ENCODE data around the gene POLD1.

DNA sequence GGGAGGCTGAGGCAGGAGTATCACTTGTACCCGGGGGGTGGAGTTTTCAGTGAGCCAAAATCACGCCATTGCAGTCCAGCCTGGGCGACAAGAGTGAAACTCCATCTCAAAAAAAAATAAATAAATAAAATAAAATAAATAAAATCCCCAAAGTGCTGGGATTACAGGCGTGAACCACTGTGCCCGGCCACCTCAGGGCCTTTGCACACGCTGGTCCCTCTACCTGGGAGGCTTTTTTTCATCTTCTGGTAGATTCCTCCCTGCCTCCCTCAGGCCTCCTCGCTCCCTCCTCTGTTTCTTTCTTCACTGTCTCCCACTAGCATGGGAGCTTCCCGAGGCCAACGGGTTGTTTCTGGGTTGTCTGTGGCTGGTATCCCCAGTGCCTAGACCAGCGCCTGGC lies 63.6 kb downstream of the POLD1 start:
- TF ChIP-seq, protein P1, sequence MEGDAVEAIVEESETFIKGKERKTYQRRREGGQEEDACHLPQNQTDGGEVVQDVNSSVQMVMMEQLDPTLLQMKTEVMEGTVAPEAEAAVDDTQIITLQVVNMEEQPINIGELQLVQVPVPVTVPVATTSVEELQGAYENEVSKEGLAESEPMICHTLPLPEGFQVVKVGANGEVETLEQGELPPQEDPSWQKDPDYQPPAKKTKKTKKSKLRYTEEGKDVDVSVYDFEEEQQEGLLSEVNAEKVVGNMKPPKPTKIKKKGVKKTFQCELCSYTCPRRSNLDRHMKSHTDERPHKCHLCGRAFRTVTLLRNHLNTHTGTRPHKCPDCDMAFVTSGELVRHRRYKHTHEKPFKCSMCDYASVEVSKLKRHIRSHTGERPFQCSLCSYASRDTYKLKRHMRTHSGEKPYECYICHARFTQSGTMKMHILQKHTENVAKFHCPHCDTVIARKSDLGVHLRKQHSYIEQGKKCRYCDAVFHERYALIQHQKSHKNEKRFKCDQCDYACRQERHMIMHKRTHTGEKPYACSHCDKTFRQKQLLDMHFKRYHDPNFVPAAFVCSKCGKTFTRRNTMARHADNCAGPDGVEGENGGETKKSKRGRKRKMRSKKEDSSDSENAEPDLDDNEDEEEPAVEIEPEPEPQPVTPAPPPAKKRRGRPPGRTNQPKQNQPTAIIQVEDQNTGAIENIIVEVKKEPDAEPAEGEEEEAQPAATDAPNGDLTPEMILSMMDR (IDR thresholded peaks at IDR 0.05; ENCODE audit: low read depth, low read length, poor library complexity, severe bottlenecking): no peak
- no peak for TF ChIP-seq EZH2phosphoT487 (IDR thresholded peaks at IDR 0.05; ENCODE audit: borderline replicate concordance, low read length)
